Fibroblast of villous mesenchyme (primary cell): ENCODE results near the gene TIMELESS. TPM values are rescaled to one million over a fixed set of nuclear protein-coding genes. Genes with fewer than 3 reads are reported as not detected.
"Not testable (repeated sequence)": the region's sequence is repeated elsewhere in the genome, so short reads cannot be mapped to it uniquely, and the experiment has no call there.

Source experiments
- DNase-seq: peaks from one replicate; pipeline ENCODE4 v3.0.0-alpha.2; 2010; ENCODE audit warnings: low read depth
- H3K4me3 ChIP-seq: 2 replicates; pipeline ENCODE4 v1.5.1; 2011; ENCODE audit warnings: low read depth, mild to moderate bottlenecking, low read length
- total RNA-seq: library from RNA; depleted of rRNA; stranded (reverse); fragments of >200 nt; gene quantifications from 2 replicates; pipeline ENCODE4 v1.2.3, GENCODE V29; 2012
- TF ChIP-seq, protein P1 (sequence below): IDR thresholded peaks from 2 replicates; pipeline ENCODE4 v1.5.1; 2012; ENCODE audit warnings: low read depth, mild to moderate bottlenecking, low read length; ENCODE audit not compliant: insufficient read depth

Gene TIMELESS
- total RNA-seq, 1 donor = 7.8 TPM

DNA sequence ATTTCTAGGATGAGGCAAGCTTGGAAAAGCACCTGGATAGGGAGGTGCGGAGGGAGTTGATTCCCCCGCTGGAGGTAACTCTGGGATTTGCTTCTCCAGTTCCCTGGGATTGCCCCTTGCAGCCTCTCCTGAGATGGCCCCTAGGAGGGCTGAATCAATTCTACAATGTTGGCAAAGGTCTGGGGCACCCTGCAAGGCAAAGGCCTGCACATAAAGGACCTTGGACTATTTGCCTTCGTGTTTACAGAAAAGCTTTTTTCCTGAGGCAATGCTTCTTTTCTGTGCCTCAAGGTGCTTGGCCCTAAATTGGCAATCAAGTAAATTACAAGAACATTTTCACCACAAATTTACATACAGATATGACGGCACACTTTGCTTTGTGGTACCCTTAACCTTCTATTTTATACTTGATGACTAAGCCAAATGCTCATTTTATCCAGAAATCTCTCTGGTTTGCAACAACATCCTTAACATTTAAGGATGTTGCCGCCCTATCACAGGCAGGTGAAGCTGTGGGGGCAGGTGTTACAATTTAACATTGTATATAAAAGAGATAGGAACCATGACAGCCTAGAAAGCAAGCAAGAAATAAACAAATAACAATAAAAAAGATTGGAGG is 40.3 kb downstream of the TIMELESS start:
- no peak for DNase-seq
- H3K4me3 ChIP-seq = no peak overlapping the region
- TF ChIP-seq, protein P1, sequence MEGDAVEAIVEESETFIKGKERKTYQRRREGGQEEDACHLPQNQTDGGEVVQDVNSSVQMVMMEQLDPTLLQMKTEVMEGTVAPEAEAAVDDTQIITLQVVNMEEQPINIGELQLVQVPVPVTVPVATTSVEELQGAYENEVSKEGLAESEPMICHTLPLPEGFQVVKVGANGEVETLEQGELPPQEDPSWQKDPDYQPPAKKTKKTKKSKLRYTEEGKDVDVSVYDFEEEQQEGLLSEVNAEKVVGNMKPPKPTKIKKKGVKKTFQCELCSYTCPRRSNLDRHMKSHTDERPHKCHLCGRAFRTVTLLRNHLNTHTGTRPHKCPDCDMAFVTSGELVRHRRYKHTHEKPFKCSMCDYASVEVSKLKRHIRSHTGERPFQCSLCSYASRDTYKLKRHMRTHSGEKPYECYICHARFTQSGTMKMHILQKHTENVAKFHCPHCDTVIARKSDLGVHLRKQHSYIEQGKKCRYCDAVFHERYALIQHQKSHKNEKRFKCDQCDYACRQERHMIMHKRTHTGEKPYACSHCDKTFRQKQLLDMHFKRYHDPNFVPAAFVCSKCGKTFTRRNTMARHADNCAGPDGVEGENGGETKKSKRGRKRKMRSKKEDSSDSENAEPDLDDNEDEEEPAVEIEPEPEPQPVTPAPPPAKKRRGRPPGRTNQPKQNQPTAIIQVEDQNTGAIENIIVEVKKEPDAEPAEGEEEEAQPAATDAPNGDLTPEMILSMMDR = no peak

DNA sequence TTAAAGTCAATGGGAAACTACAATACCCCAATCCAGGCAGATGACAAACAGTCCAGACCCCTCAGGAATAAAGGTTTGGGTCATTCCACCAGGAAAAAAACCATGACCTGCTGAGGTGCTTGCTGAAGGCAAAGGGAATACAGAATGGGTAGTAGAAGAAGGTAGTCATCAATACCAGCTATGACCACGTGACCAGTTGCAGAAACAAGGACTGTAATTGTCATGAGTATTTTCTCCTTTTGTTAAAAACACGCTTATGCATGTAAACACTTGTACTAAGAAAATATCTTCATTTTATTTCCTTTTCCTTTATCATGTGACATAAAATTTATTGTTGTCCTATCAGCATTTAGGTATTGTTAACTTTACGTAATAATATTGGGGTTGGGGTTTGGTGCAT is 45.0 kb downstream of the TIMELESS start:
- not testable (repeated sequence) for DNase-seq, H3K4me3 ChIP-seq

DNA sequence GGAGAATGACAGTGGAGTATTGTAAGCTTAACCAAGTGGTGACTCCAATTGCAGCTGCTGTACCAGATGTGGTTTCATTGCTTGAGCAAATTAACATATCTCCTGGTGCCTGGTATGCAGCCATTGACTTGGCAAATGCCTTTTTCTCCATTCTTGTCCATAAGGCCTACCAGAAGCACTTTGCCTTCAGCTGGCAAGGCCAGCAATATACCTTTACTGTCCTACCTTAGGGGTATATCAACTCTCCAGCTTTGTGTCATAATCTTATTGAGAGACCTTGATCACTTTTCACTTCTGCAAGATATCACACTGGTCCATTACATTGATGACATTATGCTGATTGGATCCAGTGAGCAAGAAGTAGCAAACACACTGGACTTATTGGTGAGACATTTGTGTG is 47.6 kb downstream of the TIMELESS start:
- H3K4me3 ChIP-seq, DNase-seq: not testable (repeated sequence)

DNA sequence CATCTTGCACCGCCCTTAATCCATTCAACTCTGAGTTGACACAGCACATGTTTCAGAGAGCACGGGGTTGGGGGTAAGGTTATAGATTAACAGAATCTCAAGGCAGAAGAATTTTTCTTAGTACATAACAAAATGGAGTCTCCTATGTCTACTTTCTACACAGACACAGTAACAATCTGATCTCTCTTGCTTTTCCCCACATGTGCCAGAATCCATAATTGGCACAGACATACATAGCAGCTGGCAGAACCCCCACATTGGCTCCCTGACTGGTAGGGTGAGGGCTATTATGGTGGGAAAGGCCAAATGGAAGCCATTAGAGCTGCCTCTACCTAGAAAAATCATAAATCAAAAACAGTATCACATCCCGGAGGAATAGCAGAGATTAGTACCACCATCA is 48.1 kb downstream of the TIMELESS start:
- not testable (repeated sequence) for H3K4me3 ChIP-seq, DNase-seq

DNA sequence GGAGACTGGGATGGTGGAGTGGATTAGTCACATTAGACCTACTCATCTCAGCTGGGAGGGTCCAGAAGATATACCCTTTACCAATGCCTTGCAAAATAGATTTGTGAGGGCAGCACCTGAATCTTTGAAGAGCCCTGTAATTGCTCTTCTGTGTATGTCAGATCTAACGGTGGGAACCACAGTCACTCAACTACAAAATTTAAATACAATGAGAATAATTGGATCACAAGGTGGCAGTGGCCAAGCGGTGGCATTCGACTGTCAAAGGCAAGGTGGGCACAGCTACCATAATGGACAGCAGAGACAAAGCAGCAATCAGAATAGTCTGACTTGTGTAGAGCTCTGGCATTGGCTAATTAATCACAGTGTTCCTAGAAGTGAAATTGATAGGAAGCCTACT is 49.8 kb downstream of the TIMELESS start:
- H3K4me3 ChIP-seq, DNase-seq: not testable (repeated sequence)

DNA sequence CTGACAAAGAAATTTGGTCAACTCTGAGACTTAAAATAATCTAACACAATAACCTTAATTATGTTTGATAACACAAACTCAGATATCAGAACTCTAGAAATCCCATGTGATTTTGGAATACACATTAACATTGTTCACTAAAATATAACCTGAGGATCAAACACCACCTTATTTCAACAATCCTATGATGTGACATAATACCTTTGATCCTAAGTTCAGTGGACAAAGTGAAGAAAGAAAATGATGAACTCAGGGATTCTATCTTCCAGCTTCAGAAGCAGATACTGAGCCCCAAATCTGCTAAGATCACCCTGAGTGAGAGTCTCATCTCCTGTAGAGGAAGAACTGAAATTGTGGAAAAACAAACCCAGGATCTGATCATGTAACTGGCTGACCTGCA is 50.9 kb downstream of the TIMELESS start:
- no peak overlapping the region for H3K4me3 ChIP-seq
- TF ChIP-seq, protein P1 = no peak
- DNase-seq = no peak

DNA sequence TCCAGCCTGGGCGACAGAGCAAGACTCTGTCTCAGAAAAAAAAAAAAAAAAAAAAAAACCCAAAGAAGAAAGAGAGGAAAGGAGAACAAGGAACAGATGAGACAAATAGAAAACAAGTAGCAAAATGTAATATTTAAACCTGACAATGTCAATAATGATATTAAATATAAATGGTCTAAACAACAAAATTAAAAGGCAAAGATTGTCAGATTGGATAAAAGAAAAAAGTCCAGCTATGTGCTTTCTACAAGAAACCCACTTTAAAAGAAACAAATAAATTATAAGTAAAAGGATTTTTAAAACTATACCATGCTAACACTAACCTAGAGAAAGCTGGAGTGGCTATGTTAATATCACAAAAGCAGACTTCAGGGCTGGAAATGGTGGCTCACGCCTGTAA is 56.9 kb downstream of the TIMELESS start:
- no peak for DNase-seq
- TF ChIP-seq, protein P1 = no peak
- no peak overlapping the region for H3K4me3 ChIP-seq

DNA sequence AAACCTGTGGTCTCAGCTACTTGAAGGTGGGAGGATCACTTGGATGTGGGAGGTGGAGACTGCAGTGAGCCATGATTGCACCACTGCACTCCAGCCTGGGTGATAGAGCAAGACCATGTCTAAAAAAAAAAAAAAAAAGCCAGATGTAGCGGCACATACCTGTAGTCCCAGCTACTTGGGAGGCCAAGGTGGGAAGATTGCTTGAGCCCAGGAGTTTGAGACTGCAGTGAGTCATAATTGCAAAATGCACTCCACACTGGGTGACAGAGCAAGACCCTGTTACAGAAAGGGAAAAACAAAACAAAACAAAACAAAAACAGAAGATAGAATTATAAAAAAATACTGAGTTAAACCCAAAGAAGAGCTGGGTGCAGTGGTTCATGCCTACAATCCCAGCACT is 57.5 kb downstream of the TIMELESS start:
- TF ChIP-seq, protein P1 = no peak
- no peak overlapping the region for H3K4me3 ChIP-seq

DNA sequence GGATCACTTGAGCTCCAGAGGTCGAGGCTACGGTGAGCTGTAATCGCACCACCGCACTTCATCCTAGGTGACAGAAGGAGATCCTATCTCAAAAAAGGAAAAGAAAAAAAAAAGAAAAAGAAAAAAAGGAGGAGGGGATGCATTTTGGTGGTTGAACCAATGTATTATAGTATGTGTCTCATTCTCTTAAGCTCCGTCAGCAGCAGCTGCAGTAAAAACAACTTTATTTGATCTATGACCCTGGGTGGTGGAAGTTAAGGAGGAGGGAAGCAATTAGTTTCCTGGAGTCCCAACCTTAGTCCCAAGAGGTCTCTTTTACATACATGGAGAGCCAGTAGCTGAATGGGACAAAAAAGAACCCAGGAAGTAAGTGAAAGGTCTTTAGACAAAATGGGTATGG is 59.8 kb downstream of the TIMELESS start:
- no peak for DNase-seq
- H3K4me3 ChIP-seq = no peak overlapping the region
- TF ChIP-seq, protein P1 = no peak

More for the DNA sequence above, 57.5 kb downstream of the TIMELESS start:
- no peak for DNase-seq
